HG02885 (cell line): Measurements from ENCODE around the gene ROBO1.

Experiments
- ATAC-seq: cut with Tn5 transposase; IDR thresholded peaks from one replicate; pipeline ENCODE4 v1.9.1; 2021; ENCODE audit warnings: mild to moderate bottlenecking; ENCODE audit not compliant: unreplicated experiment, poor library complexity

Gene ROBO1

GRCh38 chr3:79480746-79481145, 287.1 kb downstream of the ROBO1 start:
- no peak for ATAC-seq

GRCh38 chr3:79478620-79479019, 289.2 kb downstream of the ROBO1 start:
- ATAC-seq = no peak

GRCh38 chr3:79477242-79477641, 290.6 kb downstream of the ROBO1 start:
- ATAC-seq = no peak

- ATAC-seq = no peak
Measured at GRCh38 chr3:79473993-79474392, 293.8 kb downstream of the ROBO1 start.

- no peak for ATAC-seq
Measured at GRCh38 chr3:79467721-79468120, 300.1 kb downstream of the ROBO1 start.

- ATAC-seq = no peak
Measured at GRCh38 chr3:79461129-79461792, 306.5 kb downstream of the ROBO1 start.

- ATAC-seq = no peak
Measured at GRCh38 chr3:79453600-79453999, 314.2 kb downstream of the ROBO1 start.

- ATAC-seq = no peak
Measured at GRCh38 chr3:79436387-79436786, 331.4 kb downstream of the ROBO1 start.

GRCh38 chr3:79427081-79427480, 340.7 kb downstream of the ROBO1 start:
- ATAC-seq = no peak

GRCh38 chr3:79424811-79425210, 343.0 kb downstream of the ROBO1 start:
- ATAC-seq = no peak

- no peak for ATAC-seq
Measured at GRCh38 chr3:79423417-79423816, 344.4 kb downstream of the ROBO1 start.

GRCh38 chr3:79421273-79421672, 346.5 kb downstream of the ROBO1 start:
- no peak for ATAC-seq

- no peak for ATAC-seq
Measured at GRCh38 chr3:79418855-79419621, 348.8 kb downstream of the ROBO1 start.

- ATAC-seq = no peak
Measured at GRCh38 chr3:79415356-79415755, 352.4 kb downstream of the ROBO1 start.

- ATAC-seq = no peak
Measured at GRCh38 chr3:79414806-79415205, 353.0 kb downstream of the ROBO1 start.

- ATAC-seq = no peak
Measured at GRCh38 chr3:79414035-79414434, 353.8 kb downstream of the ROBO1 start.

GRCh38 chr3:79412537-79412936, 355.3 kb downstream of the ROBO1 start:
- ATAC-seq = no peak

GRCh38 chr3:79410617-79411016, 357.2 kb downstream of the ROBO1 start:
- no peak for ATAC-seq

GRCh38 chr3:79410136-79410535, 357.7 kb downstream of the ROBO1 start:
- no peak for ATAC-seq

GRCh38 chr3:79406175-79406574, 361.6 kb downstream of the ROBO1 start:
- no peak for ATAC-seq

GRCh38 chr3:79405183-79405582, 362.6 kb downstream of the ROBO1 start:
- no peak for ATAC-seq

- ATAC-seq = no peak
Measured at GRCh38 chr3:79396595-79396994, 371.2 kb downstream of the ROBO1 start.
